HepG2 (cell line): ENCODE measurements around the gene KIF3A. TPM values are rescaled to one million over a fixed set of nuclear protein-coding genes. Genes with fewer than 3 reads are reported as not detected.

ENCODE experiments used
- ATAC-seq: fragments of 200-7000 bp; cut with Tn5 transposase; 3 replicates; pipeline ENCODE4 v1.9.1; 2020; ENCODE audit warnings: mild to moderate bottlenecking, moderate library complexity
- Bru-seq: library from RNA; stranded (reverse); fragments of 400-500 nt; gene quantifications from one replicate; lab custom pipeline; 2021; lab: Mats Ljungman, UMichigan
- BruChase-seq, 2 experiments: library from RNA; stranded (reverse); fragments of 400-500 nt; gene quantifications; one replicate each; lab custom pipeline; 2021; lab: Mats Ljungman, UMichigan
- BruUV-seq: library from RNA; stranded (reverse); fragments of 400-500 nt; replicated peaks from 2 replicates; lab custom pipeline; 2021; lab: Mats Ljungman, UMichigan
- CTCF ChIA-PET: fragments of 300-600 bp; formaldehyde crosslinking; extraction: SDS; loops from one replicate; lab custom pipeline; 2021; ENCODE audit warnings: low total read pairs, inconsistent platforms, low intra/inter-chr PET ratio; lab: Yijun Ruan, JAX
- POLR2A ChIA-PET: fragments of 350-600 bp; sonication (Branson Sonifier 250); formaldehyde crosslinking; loops from one replicate; lab custom pipeline; 2020; ENCODE audit warnings: antibody characterized with exemption, inconsistent platforms; lab: Yijun Ruan, JAX
- DNase-seq: peaks from one replicate; pipeline ENCODE4 v3.0.0-alpha.2; 2015; ENCODE audit warnings: low spot score
- FAIRE-seq: peaks from 3 replicates; lab custom pipeline; 2011; peaks lifted over from hg19 to GRCh38; lab: Jason Lieb, UNC
- H2AFZ ChIP-seq: one replicate; pipeline ENCODE4 v1.6.1; 2011; ENCODE audit warnings: low read length, inconsistent platforms
- H3K27ac ChIP-seq: fragments of 300-600 bp; 3 replicates; pipeline ENCODE4 v1.8.0; 2011; ENCODE audit warnings: mixed run types, mild to moderate bottlenecking, mixed read lengths, low read length, inconsistent platforms; ENCODE audit not compliant: insufficient read depth; ENCODE audit errors: extremely low read length
- H3K27me3 ChIP-seq, 2 experiments: fragments of 200-600 bp in 1 of 2; 2 replicates in 1 of 2; 3 replicates in 1 of 2; pipeline versions ENCODE4 v1.6.0 to v1.8.0; 2011; ENCODE audit warnings: low read length in 2 of 2, mild to moderate bottlenecking in 2 of 2, moderate library complexity in 2 of 2, inconsistent platforms in 1 of 2; ENCODE audit not compliant: insufficient read depth in 2 of 2, control insufficient read depth in 1 of 2
- H3K36me3 ChIP-seq, 2 experiments: fragments of 200-600 bp in 1 of 2; replicated peaks in 1 of 2; 2 replicates in 1 of 2; 3 replicates in 1 of 2; pipeline versions ENCODE4 v1.5.1 to v1.8.0; 2011; ENCODE audit warnings: low read length in 2 of 2, inconsistent platforms in 1 of 2; ENCODE audit not compliant: insufficient read depth in 2 of 2, control insufficient read depth in 1 of 2
- H3K4me1 ChIP-seq: 2 replicates; pipeline ENCODE4 v1.5.1; 2012; ENCODE audit warnings: low read length, inconsistent platforms; ENCODE audit not compliant: insufficient read depth
- H3K4me2 ChIP-seq: 2 replicates; pipeline ENCODE4 v1.6.0; 2011; ENCODE audit warnings: low read depth, low read length, inconsistent platforms
- H3K4me3 ChIP-seq, 3 experiments: fragments of 200-600 bp in 1 of 3; sonication (generic), shearing (Covaris generic) in 1 of 3; replicated peaks in 1 of 3; 2 replicates each; pipeline ENCODE4 v1.5.1; 2011 to 2016; ENCODE audit warnings: low read length in 3 of 3, inconsistent platforms in 2 of 3, low read depth in 2 of 3, mild to moderate bottlenecking in 2 of 3, control low read depth in 1 of 3, mixed read lengths in 1 of 3; ENCODE audit not compliant: insufficient read depth in 1 of 3
- H3K79me2 ChIP-seq: one replicate; pipeline ENCODE4 v1.6.1; 2011; ENCODE audit warnings: low read length, inconsistent platforms; ENCODE audit not compliant: insufficient read depth
- H3K9ac ChIP-seq: 2 replicates; pipeline ENCODE4 v1.6.0; 2011; ENCODE audit warnings: mild to moderate bottlenecking, low read depth, low read length, inconsistent platforms; ENCODE audit not compliant: insufficient read depth
- H3K9me3 ChIP-seq: 2 replicates; pipeline ENCODE4 v1.5.1; 2012; ENCODE audit warnings: mild to moderate bottlenecking, low read length
- H4K20me1 ChIP-seq: 2 replicates; pipeline ENCODE4 v1.6.0; 2011; ENCODE audit warnings: inconsistent platforms, mild to moderate bottlenecking, low read length, moderate library complexity; ENCODE audit not compliant: insufficient read depth
- ARNT ChIP-seq: fragments of 450-650 bp; IDR thresholded peaks from 2 replicates; pipeline ENCODE4 v1.6.1; 2017
- CHD4 ChIP-seq: fragments of 200-600 bp; sonication (generic); IDR thresholded peaks from 2 replicates; pipeline ENCODE4 v1.7.0; 2017; ENCODE audit warnings: mild to moderate bottlenecking, low read length, borderline replicate concordance
- NFAT5 ChIP-seq: sonication (generic); formaldehyde crosslinking; IDR thresholded peaks from 2 replicates; pipeline ENCODE4 v1.4.0; 2020; ENCODE audit warnings: missing genetic modification reagents
- ZNF274 ChIP-seq: sonication (generic); formaldehyde crosslinking; IDR thresholded peaks from 2 replicates; pipeline ENCODE4 v1.5.1; 2020; ENCODE audit warnings: mild to moderate bottlenecking, missing genetic modification reagents
- ZNF720 ChIP-seq: sonication (generic); formaldehyde crosslinking; IDR thresholded peaks from 2 replicates; pipeline ENCODE4 v1.4.0; 2020; ENCODE audit warnings: missing genetic modification reagents
- ZNF850 ChIP-seq: sonication (generic); formaldehyde crosslinking; conservative IDR thresholded peaks from 2 replicates; pipeline ENCODE4 v1.9.0; 2021; ENCODE audit warnings: mild to moderate bottlenecking, missing genetic modification reagents
- WGBS: methylation state at CpG from one replicate; pipeline ENCODE4 v1.1.6; 2017; ENCODE audit warnings: low lambda C conversion rate; 5-methylcytosine and 5-hydroxymethylcytosine counted together
- in situ Hi-C: cut with HindIII; loops from 2 replicates; pipeline ENCODE4 v1.10.0; 2017; ENCODE audit warnings: low pct_unique_long_range_greater_than_20kb; ENCODE audit not compliant: extremely low pct_ligation_motif_present
- intact Hi-C: fragments of 100-400 bp; cut with micrococcal nuclease; formaldehyde crosslinking; loops from one replicate; pipeline ENCODE4 v1.10.0; 2022; ENCODE audit not compliant: unreplicated experiment
- long read RNA-seq, 2 experiments: library from RNA in 1 of 2; library from polyadenylated mRNA in 1 of 2; stranded (forward) in 1 of 2; unstranded in 1 of 2; transcript quantifications; one replicate each; pipeline ENCODE4 v2.0.0, GENCODE V29; 2019 to 2022
- polyA minus RNA-seq, 3 experiments: library from RNA; depleted of rRNA, polyadenylated mRNA; stranded (reverse); fragments of >200 nt; gene quantifications; 2 replicates each; pipeline ENCODE4 v1.2.3, GENCODE V29; 2011; ENCODE audit warnings: low replicate concordance in 1 of 3
- polyA plus RNA-seq, 8 experiments: library from polyadenylated mRNA; depleted of rRNA in 3 of 8; stranded (reverse) in 7 of 8; unstranded in 1 of 8; fragments of >200 nt; fragmentation: Illumina TruSeq in 4 of 8; extraction: Trizol in 4 of 8; gene quantifications; 2 replicates each; pipeline versions ENCODE4 v1.2.1 to v1.2.3, GENCODE V29; 2011 to 2016; ENCODE audit warnings: low read depth in 4 of 8, missing spikeins in 1 of 8, mixed read lengths in 1 of 8; ENCODE audit not compliant: insufficient read depth in 1 of 8
- total RNA-seq, 5 experiments: library from RNA; depleted of rRNA; stranded (reverse); fragments of >200 nt; fragmentation: Illumina TruSeq; extraction: Trizol; gene quantifications; 2 replicates each; pipeline ENCODE4 v1.2.3, GENCODE V29; 2016; ENCODE audit warnings: low read depth in 1 of 5
- TF ChIP-seq, protein P1 (sequence below): sonication (generic); formaldehyde crosslinking; IDR thresholded peaks from 2 replicates; pipeline ENCODE4 v1.4.0; 2020; ENCODE audit warnings: mild to moderate bottlenecking, missing genetic modification reagents

Gene KIF3A
- total RNA-seq (2016; rRNA removed; fragmentation: Illumina TruSeq; extraction: Trizol) (8.4 and 11.3 TPM in 2 replicates), polyA plus RNA-seq (2011; rRNA removed) (2.3 TPM in 2 replicates), polyA minus RNA-seq (2011; rRNA and poly(A)+ RNA removed; ENCODE audit: low replicate concordance) (0.86 and 1.3 TPM in 2 replicates), Bru-seq, nascent RNA (percentile 61 among the genes with signal in this experiment), BruChase-seq, experiment 1, labeled RNA remaining after a 6-hour chase (percentile 69 among the genes with signal in this experiment), BruChase-seq, experiment 2, labeled RNA remaining after a 2-hour chase (percentile 63 among the genes with signal in this experiment)
- 2.8 and 3.1 TPM in 2 replicates for total RNA-seq (2016; cell fraction: cytosol; rRNA removed; fragmentation: Illumina TruSeq; extraction: Trizol; ENCODE audit: low read depth)
- total RNA-seq (2016; cell fraction: insoluble cytoplasmic fraction; rRNA removed; fragmentation: Illumina TruSeq; extraction: Trizol) = 7.5 and 11.1 TPM in 2 replicates
- 1.5 and 2.4 TPM in 2 replicates for total RNA-seq (2016; cell fraction: membrane; rRNA removed; fragmentation: Illumina TruSeq; extraction: Trizol)
- total RNA-seq (2016; cell fraction: nucleus; rRNA removed; fragmentation: Illumina TruSeq; extraction: Trizol) = 7.2 and 8.7 TPM in 2 replicates
- 0.91 and 1.5 TPM in 2 replicates for polyA plus RNA-seq (2011; cell fraction: cytosol; rRNA removed)
- polyA plus RNA-seq (2011; cell fraction: nucleus; rRNA removed) = 2.0 and 3.9 TPM in 2 replicates
- 3.5 and 4.3 TPM in 2 replicates for polyA plus RNA-seq (2012)
- 0.07 and 0.16 TPM in 2 replicates for polyA plus RNA-seq (2016; cell fraction: cytosol; fragmentation: Illumina TruSeq; extraction: Trizol; ENCODE audit: low read depth)
- polyA plus RNA-seq (2016; cell fraction: insoluble cytoplasmic fraction; fragmentation: Illumina TruSeq; extraction: Trizol; ENCODE audit: low read depth) = 5.7 and 6.8 TPM in 2 replicates
- 0.19 and 0.44 TPM in 2 replicates for polyA plus RNA-seq (2016; cell fraction: membrane; fragmentation: Illumina TruSeq; extraction: Trizol; ENCODE audit: low read depth)
- 7.8 and 14.1 TPM in 2 replicates for polyA plus RNA-seq (2016; cell fraction: nucleus; fragmentation: Illumina TruSeq; extraction: Trizol; ENCODE audit: insufficient read depth, low read depth)
- 1.4 and 4.2 TPM in 2 replicates for polyA minus RNA-seq (2011; cell fraction: cytosol; rRNA and poly(A)+ RNA removed)
- 9.7 TPM in 2 replicates for polyA minus RNA-seq (2011; cell fraction: nucleus; rRNA and poly(A)+ RNA removed)
- long read RNA-seq, experiment 1, partial matches to known transcripts = 6 of 6 reads
- long read RNA-seq, experiment 1, other reads (novel, unspliced or antisense) = 0 of 6 reads
- long read RNA-seq, experiment 2, partial matches to known transcripts = 0 of 4 reads
- long read RNA-seq, experiment 2, other reads (novel, unspliced or antisense) = 4 of 4 reads

GRCh38 chr5:132736853-132737833 is at the start of gene KIF3A:
KIF3A (minus strand) TSS chr5:132737546; CDS start chr5:132737419, 127 bp downstream.
- BruUV-seq = no TSS peak
- ChIA-PET POLR2A (interaction anchor here (0.7 to 1.8 kb wide), 8 partner anchors 9 to 93 kb away, joined by 3 to 17 read pairs (median 4); partner anchors contain the start of gene SHROOM1), CTCF (no interaction called here)
- intact Hi-C loops (loop anchor here (1.0 to 2.0 kb wide), 2 partner anchors 34 to 70 kb away; no protein-coding TSS in a partner anchor), in situ Hi-C loops (no loop called here)
- Histone ChIP-seq H3K9ac (peak within 1 kb of the TSS; percentile 61), H3K4me3 (peak within 1 kb of the TSS; percentile 73 to 89 (median 82)), H3K36me3 (no peaks in the 10 kb centered on the region), H3K27ac (peak within 1 kb of the TSS; percentile 39), H4K20me1 (no peaks in the 10 kb centered on the region), H3K9me3 (no peaks in the 10 kb centered on the region), H3K79me2 (no peaks in the 10 kb centered on the region), H2AFZ (peak within 1 kb of the TSS; percentile 80), H3K4me1 (peaks cover 28% of the 10 kb centered on the region), H3K4me2 (peak within 1 kb of the TSS; percentile 91), H3K27me3 (no peaks in the 10 kb centered on the region)
- FAIRE-seq (peak; percentile 69), DNase-seq (peak; percentile 95), ATAC-seq (peak; percentile 95)
- 0% methylated on average over 14 of the region's 81 CpGs for WGBS
- TF ChIP-seq ZNF720 (CRISPR knock-in tag) = no peak
- TF ChIP-seq, protein P1, sequence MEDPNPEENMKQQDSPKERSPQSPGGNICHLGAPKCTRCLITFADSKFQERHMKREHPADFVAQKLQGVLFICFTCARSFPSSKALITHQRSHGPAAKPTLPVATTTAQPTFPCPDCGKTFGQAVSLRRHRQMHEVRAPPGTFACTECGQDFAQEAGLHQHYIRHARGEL (CRISPR knock-in tag) = no peak
- no peak for TF ChIP-seq ARNT
- TF ChIP-seq ZNF274 (CRISPR knock-in tag) = no peak
- no peak for TF ChIP-seq ZNF850 (CRISPR knock-in tag)
- no peak for TF ChIP-seq NFAT5
- no peak for TF ChIP-seq CHD4
